GM12801 (cell line): ENCODE measurements around the gene ADGRG1.
A peak's percentile ranks its signal among the peaks of the same experiment; 100 is the strongest.

Experiments used
- CTCF ChIP-seq: IDR thresholded peaks from one replicate; pipeline ENCODE4 v1.5.1; 2011; ENCODE audit warnings: control low read depth; ENCODE audit not compliant: insufficient read length; ENCODE audit errors: extremely low read depth

ADGRG1 gene

DNA sequence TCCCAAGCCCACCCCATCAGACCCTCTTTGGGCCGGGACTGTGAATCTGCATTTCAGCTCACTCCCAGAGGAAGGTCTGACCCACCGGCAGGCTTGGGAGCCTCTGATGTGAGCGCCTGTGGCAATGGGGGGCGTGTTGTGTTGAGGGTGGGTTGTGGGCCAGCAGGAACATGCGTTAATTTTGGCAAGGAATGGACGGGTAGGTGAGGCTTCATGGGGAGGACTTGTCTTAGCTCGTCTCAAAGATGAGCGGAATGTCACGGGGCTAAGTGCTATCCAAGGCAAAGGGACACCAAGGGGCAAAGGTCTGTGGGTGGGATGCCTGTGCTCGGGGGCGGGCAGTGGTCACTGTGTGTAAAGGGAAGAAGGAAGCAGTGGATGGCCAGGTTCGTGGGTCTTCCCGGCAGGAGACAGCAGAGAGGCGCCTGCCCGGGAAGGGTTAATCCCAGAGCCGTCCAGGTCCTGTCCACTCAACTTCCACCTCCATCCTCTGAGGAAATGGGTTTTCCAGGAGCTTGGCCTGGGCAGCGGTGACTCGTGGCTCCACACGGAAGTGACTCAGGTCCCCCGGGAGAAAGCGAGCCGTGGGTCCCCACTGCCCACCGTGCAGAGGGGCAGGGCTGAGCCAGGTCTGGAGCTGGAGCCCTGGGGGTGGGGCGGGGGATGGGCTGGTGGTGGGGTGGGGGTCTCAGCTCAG, 17.4 kb downstream of the ADGRG1 start:
- TF ChIP-seq CTCF, result no peak

DNA sequence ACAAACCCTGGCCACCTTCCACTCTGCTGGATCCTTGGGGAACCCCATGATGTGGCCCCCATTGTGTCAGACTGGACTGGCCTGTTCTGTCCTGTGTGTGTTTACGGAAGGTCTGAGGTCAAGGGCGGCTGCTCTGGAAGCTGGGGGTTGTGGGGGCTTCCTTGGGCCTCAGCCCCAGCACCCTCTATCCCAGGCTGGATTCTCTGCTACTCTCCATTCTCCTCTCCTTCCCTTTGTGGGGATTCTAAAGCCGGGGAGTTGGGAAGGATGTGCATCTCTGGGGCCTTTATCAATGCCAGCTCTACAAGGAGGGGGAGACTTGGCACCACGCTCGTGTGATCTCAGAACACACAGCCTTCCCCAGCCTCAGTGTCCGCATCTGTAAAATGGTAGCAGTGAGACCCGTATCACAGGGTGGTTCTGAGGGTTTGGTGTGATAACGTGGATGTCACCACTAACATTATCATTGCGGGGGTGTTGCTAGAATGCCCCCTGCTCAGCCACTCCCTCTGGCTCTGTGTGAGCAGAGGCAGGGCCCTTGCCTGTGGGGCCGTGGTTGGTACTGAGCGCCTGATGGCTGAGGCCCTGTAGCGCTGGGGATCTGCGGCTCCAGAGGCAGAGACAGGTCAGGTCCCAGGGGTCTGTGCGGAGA, 18.1 kb downstream of the ADGRG1 start:
- no peak for TF ChIP-seq CTCF

- no peak for TF ChIP-seq CTCF
Measured at GRCh38 chr16:57647136-57647875, 18.9 kb downstream of the ADGRG1 start.

DNA sequence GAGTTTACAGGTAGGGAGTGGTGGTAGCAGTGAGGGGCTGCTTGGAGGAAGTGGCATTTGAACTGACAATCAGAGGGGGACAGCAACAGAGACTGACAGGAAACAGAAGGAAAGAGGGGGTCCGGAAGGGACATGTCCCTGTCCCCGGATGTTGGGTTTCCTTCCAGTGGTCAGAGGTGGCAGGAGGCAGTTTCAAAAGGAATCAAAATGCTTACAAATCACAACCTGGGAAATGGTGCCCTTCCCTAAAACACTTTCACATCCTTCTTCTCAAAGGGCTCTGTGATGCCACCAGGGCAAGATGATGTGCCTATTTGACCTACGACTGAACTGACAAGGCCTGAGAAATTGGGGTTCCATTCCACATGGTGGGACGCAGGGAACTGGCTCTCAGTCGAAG, 19.7 kb downstream of the ADGRG1 start:
- TF ChIP-seq CTCF, result no peak

DNA sequence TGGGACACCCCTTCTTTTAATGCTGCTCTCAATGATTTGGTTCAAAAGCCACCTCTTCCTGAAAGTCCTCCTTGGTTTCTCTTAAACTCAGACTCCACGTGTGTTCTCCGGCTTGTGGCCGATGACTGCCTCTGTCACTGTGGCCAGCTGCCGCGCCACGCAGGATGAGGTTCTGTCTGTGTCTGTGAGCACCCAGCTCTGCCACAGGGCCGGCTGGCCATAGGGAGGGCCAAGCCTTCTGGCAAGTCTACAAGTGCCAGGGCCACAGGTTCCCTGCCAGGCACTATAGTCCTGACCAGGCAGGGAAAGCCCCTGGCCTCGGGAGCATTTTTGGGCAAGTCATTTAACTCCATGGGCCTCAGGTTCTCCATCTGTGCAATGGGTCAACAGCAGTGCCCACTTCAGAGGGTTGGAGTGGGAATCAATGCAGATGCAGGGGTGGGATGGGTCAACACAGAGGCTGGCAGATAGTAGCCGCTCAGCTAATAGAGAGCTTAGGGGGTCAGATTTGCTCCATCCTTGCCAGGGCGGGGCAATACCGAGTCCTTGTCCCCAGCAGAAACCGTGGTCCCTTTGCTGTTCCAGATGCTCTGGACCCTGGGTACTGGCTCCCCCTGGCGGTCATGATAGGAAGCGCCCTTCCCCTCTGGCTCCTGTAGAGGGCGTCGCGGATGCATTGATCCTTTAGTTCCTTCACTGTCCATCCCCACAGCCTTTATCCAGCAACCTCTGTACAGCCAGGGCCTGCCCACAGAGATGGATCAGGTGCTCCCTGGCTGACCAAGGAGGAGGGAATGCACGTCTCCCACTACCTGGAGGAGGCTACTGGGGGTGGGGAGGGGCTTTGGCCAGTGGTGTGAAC, 20.4 kb downstream of the ADGRG1 start:
- TF ChIP-seq CTCF, result peak; percentile 98

DNA sequence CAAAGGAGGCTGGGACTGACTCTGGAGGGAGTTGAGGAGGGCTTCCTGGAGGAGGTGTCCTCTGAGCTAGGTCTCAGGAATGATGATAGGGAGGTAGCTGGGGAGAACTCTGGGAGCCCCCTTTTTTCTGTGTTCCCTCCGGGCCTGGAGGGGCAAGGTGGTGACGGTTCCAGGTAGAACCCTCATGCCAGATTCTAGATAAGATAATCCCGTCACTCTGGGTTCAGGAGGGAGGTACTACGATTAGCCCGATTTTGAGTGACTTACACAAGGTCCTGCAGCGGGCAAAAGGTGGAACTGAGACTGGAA, 21.0 kb downstream of the ADGRG1 start:
- TF ChIP-seq CTCF, result no peak

DNA sequence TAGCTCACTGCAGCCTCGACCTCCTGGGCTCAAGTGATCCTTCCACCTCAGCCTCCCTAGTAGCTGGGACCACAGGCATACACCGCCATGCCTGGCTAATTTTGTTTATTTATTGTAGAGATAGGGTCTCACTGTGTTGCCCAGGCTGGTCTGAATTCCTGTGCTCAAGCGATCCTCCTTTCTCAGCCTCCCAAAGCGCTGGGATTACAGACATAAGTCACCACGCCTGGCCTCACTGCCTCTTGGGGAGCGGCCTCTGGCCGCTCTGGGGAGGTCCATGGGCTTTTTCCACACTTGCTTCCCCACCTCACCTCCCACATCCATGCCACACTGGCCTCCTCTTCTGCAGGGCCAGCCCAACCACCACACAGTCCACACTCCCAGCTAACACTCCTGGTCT, 21.4 kb downstream of the ADGRG1 start:
- no peak for TF ChIP-seq CTCF
